Cardiac muscle cell (in vitro differentiated cells and primary cell): ENCODE measurements around the gene SRSF2. TPM values are rescaled to one million over a fixed set of nuclear protein-coding genes. Genes with fewer than 3 reads are reported as not detected.

Experiments
- DNase-seq, 2 donors: peaks; one replicate each; pipeline versions ENCODE4 v3.0.0 to v3.0.0-alpha.2; 2010 to 2017; ENCODE audit warnings: low read depth in 1 of 2, low spot score in 1 of 2
- H3K27ac ChIP-seq: fragments of 200-600 bp; sonication (generic); 2 replicates; pipeline ENCODE4 v1.5.1; 2016
- H3K27me3 ChIP-seq: fragments of 200-600 bp; sonication (generic); 2 replicates; pipeline ENCODE4 v1.6.0; 2016; ENCODE audit warnings: control low read depth
- H3K36me3 ChIP-seq: fragments of 200-600 bp; sonication (generic); 2 replicates; pipeline ENCODE4 v1.5.1; 2016; ENCODE audit warnings: control low read depth
- H3K4me1 ChIP-seq: fragments of 200-600 bp; sonication (generic); 2 replicates; pipeline ENCODE4 v1.8.1; 2017; ENCODE audit warnings: low read depth, mild to moderate bottlenecking, mixed run types
- H3K4me3 ChIP-seq: fragments of 200-600 bp; sonication (generic); 2 replicates; pipeline ENCODE4 v1.5.1; 2016; ENCODE audit warnings: mild to moderate bottlenecking
- H3K9me3 ChIP-seq: fragments of 200-600 bp; sonication (generic); 2 replicates; pipeline ENCODE4 v1.5.1; 2017; ENCODE audit warnings: low read depth, mild to moderate bottlenecking, control low read depth
- polyA plus RNA-seq: library from polyadenylated mRNA; unstranded; fragments of >200 nt; fragmentation: Nextera tagmentation; extraction: Ambion mirVana; gene quantifications from 2 replicates; pipeline ENCODE4 v1.2.1, GENCODE V29; 2016
- total RNA-seq: library from RNA; depleted of rRNA; stranded (reverse); fragments of >200 nt; gene quantifications from 2 replicates; pipeline ENCODE4 v1.2.3, GENCODE V29; 2016
- TF ChIP-seq, protein P1 (sequence below): IDR thresholded peaks from 2 replicates; pipeline ENCODE4 v1.5.1; 2012; ENCODE audit warnings: low read depth, mild to moderate bottlenecking, low read length

Gene SRSF2
- total and polyA plus RNA-seq, 2 experiments from 2014 or later = 265 to 398 TPM

DNA sequence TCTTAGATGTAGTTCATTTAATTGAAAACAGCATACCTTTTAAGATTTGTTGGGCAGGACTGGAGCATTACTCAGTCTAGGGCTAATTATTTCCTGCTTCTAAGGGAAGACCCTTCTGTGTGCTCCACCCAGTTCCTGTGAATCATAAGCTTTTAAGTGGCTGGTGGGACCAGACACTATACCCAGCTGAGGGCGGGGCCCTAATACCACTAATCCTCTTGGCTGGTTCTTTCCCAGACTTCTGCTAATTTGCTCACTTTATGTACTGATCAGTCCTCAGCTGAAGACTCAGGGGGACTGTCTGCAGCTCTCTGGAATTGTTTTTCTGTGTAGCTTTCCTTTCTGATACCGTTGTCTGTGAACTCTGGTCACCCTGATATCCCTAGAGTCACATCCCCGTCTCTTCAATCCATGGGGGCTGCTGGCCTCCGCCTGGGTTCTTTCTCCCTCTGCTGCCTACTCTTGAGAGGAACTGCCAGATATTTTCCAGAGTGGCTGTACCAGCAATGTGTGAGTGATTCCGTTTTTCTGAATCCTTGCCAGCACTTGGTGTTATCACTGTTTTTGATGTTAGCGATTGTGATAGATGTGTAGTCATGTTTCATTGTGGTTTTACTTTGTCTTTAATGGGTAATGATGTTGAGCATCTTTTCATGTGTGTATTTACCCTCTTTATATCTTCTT, 35.9 kb upstream of the SRSF2 start:
- Histone ChIP-seq H3K27ac (peak overlapping the region; percentile 77), H3K36me3 (peaks cover 33% of the 10 kb centered on the region), H3K27me3 (no peaks in the 10 kb centered on the region), H3K4me3 (no peak overlapping the region), H3K9me3 (no peaks in the 10 kb centered on the region), H3K4me1 (peaks cover 28% of the 10 kb centered on the region)
- TF ChIP-seq, protein P1, sequence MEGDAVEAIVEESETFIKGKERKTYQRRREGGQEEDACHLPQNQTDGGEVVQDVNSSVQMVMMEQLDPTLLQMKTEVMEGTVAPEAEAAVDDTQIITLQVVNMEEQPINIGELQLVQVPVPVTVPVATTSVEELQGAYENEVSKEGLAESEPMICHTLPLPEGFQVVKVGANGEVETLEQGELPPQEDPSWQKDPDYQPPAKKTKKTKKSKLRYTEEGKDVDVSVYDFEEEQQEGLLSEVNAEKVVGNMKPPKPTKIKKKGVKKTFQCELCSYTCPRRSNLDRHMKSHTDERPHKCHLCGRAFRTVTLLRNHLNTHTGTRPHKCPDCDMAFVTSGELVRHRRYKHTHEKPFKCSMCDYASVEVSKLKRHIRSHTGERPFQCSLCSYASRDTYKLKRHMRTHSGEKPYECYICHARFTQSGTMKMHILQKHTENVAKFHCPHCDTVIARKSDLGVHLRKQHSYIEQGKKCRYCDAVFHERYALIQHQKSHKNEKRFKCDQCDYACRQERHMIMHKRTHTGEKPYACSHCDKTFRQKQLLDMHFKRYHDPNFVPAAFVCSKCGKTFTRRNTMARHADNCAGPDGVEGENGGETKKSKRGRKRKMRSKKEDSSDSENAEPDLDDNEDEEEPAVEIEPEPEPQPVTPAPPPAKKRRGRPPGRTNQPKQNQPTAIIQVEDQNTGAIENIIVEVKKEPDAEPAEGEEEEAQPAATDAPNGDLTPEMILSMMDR = no peak
- peak; percentile 51 to 68 for DNase-seq

DNA sequence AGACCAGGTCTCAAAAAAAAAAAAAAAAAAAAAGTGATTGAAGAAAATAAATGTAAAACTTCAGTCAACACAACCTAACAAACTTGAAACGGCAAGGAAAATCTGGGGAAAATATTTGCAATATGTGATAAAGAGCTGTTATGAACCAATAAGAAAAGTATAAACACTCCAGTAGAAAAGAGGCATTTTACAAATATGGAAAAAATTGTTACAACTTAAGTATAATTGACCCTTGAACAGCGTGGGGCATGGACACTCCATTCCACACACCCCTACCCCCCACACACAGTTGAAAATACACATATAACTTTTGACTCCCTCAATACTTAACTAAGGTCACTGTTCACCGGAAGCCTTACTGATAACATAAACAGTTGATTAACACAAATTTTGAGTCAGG, 21.4 kb upstream of the SRSF2 start:
- Histone ChIP-seq H3K36me3 (peaks cover 8% of the 10 kb centered on the region), H3K27ac (no peak overlapping the region), H3K27me3 (no peaks in the 10 kb centered on the region), H3K4me3 (no peak overlapping the region), H3K4me1 (peaks cover 10% of the 10 kb centered on the region), H3K9me3 (no peaks in the 10 kb centered on the region)
- DNase-seq = no peak
- TF ChIP-seq, protein P1 = no peak

DNA sequence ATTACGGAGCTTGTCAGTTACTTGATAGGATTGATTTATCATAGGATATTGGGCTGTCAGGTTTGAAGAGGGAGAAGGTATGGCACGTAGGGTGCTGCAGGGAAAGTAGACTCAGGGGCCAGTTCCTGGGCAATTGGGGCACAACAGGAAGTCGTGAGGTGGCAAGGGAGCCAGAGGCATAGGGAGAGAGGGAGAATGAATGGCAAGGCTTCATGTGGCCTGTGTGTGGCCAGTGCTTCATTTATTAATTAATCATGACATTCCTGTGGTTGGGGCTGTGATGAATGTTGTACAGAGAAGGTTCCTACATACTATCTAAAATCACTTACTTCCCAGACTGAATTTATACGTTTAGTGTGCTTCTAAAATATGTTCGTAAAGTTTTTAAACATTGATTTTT, 20.1 kb upstream of the SRSF2 start:
- TF ChIP-seq, protein P1 = no peak
- Histone ChIP-seq H3K27me3 (no peaks in the 10 kb centered on the region), H3K36me3 (peaks cover 8% of the 10 kb centered on the region), H3K4me1 (peaks cover 10% of the 10 kb centered on the region), H3K9me3 (no peaks in the 10 kb centered on the region), H3K27ac (no peak overlapping the region), H3K4me3 (no peak overlapping the region)
- no peak for DNase-seq

DNA sequence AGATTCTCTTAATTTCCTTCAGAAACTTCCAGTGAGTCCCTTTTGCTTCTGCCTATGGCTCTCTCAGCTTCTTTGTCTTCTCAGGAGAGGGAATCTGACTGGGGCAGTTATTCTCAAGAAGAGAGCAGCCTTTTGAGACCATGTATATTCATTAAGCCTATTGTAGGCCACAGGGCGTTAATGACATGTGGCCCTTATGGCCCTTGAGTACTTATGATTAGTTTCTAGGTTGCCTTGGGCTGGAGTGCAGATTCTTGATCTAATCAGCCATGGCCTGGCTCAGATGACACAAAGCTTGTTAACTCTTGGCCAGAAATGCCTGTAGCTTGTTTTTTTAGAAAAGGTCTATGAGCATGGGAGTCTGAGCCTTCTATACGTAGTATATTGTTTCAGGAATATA, 18.2 kb upstream of the SRSF2 start:
- TF ChIP-seq, protein P1 = no peak
- peak overlapping the region; percentile 88 for H3K27ac ChIP-seq
- peak in 1 of 2 donors; percentile 73 for DNase-seq
- H3K9me3 ChIP-seq = no peaks in the 10 kb centered on the region
- H3K4me1 ChIP-seq = peaks cover 10% of the 10 kb centered on the region
- no peaks in the 10 kb centered on the region for H3K27me3 ChIP-seq
- no peak overlapping the region for H3K4me3 ChIP-seq
- H3K36me3 ChIP-seq = peaks cover 8% of the 10 kb centered on the region

DNA sequence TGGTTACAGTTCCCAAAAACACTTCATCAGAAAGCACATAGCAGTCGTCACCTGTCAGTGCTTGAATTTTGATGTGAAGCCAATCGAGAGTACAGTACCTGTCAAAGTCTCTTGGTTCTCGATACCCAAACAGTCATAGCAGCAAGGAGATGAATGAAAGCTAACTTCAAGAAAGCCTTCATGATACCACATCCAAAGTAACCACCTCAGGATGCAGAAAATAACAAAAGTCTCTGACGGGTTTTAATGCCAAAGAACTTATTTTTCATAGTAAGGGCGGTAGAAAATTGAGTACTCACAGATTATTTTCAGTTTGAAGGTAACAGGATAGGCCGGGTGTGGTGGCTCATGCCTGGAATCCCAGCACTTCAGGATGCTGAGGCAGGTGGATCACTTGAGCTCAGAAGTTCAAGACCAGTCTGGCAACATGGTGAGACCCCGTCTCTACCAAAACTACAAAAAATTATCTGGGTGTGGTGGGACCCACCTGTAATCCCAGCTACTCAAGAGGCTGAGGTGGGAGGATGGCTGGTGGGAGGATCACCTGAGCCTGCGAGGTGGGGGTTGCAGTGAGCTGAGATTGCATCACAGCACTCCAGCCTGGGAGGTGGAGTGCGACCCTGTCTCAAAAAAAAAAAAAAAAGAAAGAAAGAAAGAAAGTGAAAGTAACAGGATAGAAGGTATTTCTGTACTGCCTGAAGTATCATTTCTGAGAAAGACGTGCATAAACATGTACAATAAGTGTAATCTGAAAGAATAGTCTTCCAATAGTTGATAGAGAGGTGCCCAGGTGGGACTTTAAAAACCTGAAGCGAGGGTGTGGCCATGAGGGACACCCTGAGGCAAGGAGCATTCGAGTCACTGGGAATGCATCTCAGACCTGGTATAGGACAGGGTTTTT, 16.2 kb upstream of the SRSF2 start:
- H3K36me3 ChIP-seq = peaks cover 8% of the 10 kb centered on the region
- H3K27ac ChIP-seq = peak overlapping the region; percentile 47
- H3K4me1 ChIP-seq = peaks cover 20% of the 10 kb centered on the region
- no peaks in the 10 kb centered on the region for H3K9me3 ChIP-seq
- TF ChIP-seq, protein P1 = no peak
- no peaks in the 10 kb centered on the region for H3K27me3 ChIP-seq
- DNase-seq = no peak
- H3K4me3 ChIP-seq = no peak overlapping the region
